Measurements from ENCODE around the gene RTBDN. TPM values are rescaled to one million over a fixed set of nuclear protein-coding genes. Genes with fewer than 3 reads are reported as not detected.
"Not testable (repeated sequence)": the region's sequence is repeated elsewhere in the genome, so short reads cannot be mapped to it uniquely, and the experiment has no call there.

The RTBDN gene
- total RNA-seq, 4 donors from 2014 or later, result not detected

GRCh38 chr19:12833738-12834565, 427 bp downstream of the RTBDN start:
- ATAC-seq (ENCODE audit: low FRiP score) (no peak), DNase-seq (ENCODE audit: low spot score) (no peak)
- no peak for TF ChIP-seq CTCF (IDR thresholded peaks at IDR 0.05)

GRCh38 chr19:12833418-12833737, 1.0 kb downstream of the RTBDN start:
- no peak for TF ChIP-seq CTCF (IDR thresholded peaks at IDR 0.05)
- ATAC-seq (ENCODE audit: low FRiP score) (no peak), DNase-seq (ENCODE audit: low spot score) (no peak)

- DNase-seq (ENCODE audit: low spot score), result no peak
- TF ChIP-seq CTCF (IDR thresholded peaks at IDR 0.05), result no peak
- no peak for ATAC-seq (ENCODE audit: low FRiP score)
Measured at GRCh38 chr19:12828494-12828893, 5.9 kb downstream of the RTBDN start.

GRCh38 chr19:12825254-12826131, 8.9 kb downstream of the RTBDN start:
- TF ChIP-seq CTCF (IDR thresholded peaks at IDR 0.05), result no peak
- DNase-seq (ENCODE audit: low spot score), result no peak
- no peak for ATAC-seq (ENCODE audit: low FRiP score)

- no peak for TF ChIP-seq CTCF (IDR thresholded peaks at IDR 0.05)
- no peak for ATAC-seq (ENCODE audit: low FRiP score)
Measured at GRCh38 chr19:12821761-12822160, 12.6 kb downstream of the RTBDN start.

GRCh38 chr19:12817810-12818209, 16.6 kb downstream of the RTBDN start:
- not testable (repeated sequence) for DNase-seq (ENCODE audit: low spot score); ATAC-seq (ENCODE audit: low FRiP score)

More at GRCh38 chr19:12821761-12822160, 12.6 kb downstream of the RTBDN start:
- no peak for DNase-seq (ENCODE audit: low spot score)

- DNase-seq (ENCODE audit: low spot score); ATAC-seq (ENCODE audit: low FRiP score): not testable (repeated sequence)
Measured at GRCh38 chr19:12817188-12817587, 17.2 kb downstream of the RTBDN start.

GRCh38 chr19:12815088-12815487, 19.3 kb downstream of the RTBDN start:
- no peak for DNase-seq (ENCODE audit: low spot score)
- ATAC-seq (ENCODE audit: low FRiP score), result no peak
- TF ChIP-seq CTCF (IDR thresholded peaks at IDR 0.05), result no peak

Measured in omental fat pad (tissue), 4 donors.